WTC11 (cell line): ENCODE data around the gene CIB1.

ENCODE experiments used
- E2F4 ChIP-seq: sonication (generic); formaldehyde crosslinking; IDR thresholded peaks from 2 replicates; pipeline ENCODE4 v1.8.1; 2022; ENCODE audit warnings: low read depth, mild to moderate bottlenecking, moderate library complexity, missing genetic modification reagents, borderline replicate concordance
- JUN ChIP-seq: sonication (generic); formaldehyde crosslinking; IDR thresholded peaks from 2 replicates; pipeline ENCODE4 v1.8.0; 2023; ENCODE audit warnings: mild to moderate bottlenecking, missing genetic modification reagents
- NR2C2 ChIP-seq: sonication (generic); formaldehyde crosslinking; IDR thresholded peaks from 2 replicates; pipeline ENCODE4 v1.8.0; 2022; ENCODE audit warnings: mild to moderate bottlenecking, missing genetic modification reagents
- TEAD4 ChIP-seq: sonication (generic); formaldehyde crosslinking; IDR thresholded peaks from 2 replicates; pipeline ENCODE4 v1.8.0; 2022; ENCODE audit warnings: mild to moderate bottlenecking, missing genetic modification reagents
- TF ChIP-seq, protein P1 (sequence below): fragments of 200-600 bp; IDR thresholded peaks from 2 replicates; pipeline ENCODE4 v1.8.0; 2022; ENCODE audit warnings: antibody characterized with exemption
- TF ChIP-seq, protein P2 (sequence below): sonication (generic); formaldehyde crosslinking; conservative IDR thresholded peaks from 2 replicates; pipeline ENCODE4 v1.8.1; 2022; ENCODE audit warnings: mild to moderate bottlenecking, missing genetic modification reagents

GRCh38 chr15:90265271-90266060 lies 31.7 kb upstream of the CIB1 start, which contains the start of gene NGRN:
- TF ChIP-seq, protein P1, sequence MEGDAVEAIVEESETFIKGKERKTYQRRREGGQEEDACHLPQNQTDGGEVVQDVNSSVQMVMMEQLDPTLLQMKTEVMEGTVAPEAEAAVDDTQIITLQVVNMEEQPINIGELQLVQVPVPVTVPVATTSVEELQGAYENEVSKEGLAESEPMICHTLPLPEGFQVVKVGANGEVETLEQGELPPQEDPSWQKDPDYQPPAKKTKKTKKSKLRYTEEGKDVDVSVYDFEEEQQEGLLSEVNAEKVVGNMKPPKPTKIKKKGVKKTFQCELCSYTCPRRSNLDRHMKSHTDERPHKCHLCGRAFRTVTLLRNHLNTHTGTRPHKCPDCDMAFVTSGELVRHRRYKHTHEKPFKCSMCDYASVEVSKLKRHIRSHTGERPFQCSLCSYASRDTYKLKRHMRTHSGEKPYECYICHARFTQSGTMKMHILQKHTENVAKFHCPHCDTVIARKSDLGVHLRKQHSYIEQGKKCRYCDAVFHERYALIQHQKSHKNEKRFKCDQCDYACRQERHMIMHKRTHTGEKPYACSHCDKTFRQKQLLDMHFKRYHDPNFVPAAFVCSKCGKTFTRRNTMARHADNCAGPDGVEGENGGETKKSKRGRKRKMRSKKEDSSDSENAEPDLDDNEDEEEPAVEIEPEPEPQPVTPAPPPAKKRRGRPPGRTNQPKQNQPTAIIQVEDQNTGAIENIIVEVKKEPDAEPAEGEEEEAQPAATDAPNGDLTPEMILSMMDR = no peak
- TF ChIP-seq NR2C2 (CRISPR knock-in tag) (no peak), E2F4 (no peak), JUN (no peak), TEAD4 (CRISPR knock-in tag) (no peak)
- TF ChIP-seq, protein P2, sequence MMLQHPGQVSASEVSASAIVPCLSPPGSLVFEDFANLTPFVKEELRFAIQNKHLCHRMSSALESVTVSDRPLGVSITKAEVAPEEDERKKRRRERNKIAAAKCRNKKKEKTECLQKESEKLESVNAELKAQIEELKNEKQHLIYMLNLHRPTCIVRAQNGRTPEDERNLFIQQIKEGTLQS (CRISPR knock-in tag) = no peak
